GM19463 (cell line): Measurements from ENCODE around the gene TRIOBP.
"Not testable (repeated sequence)": the region's sequence is repeated elsewhere in the genome, so short reads cannot be mapped to it uniquely, and the experiment has no call there.

Experiments
- ATAC-seq: cut with Tn5 transposase; IDR thresholded peaks from one replicate; pipeline ENCODE4 v1.9.1; 2021; ENCODE audit warnings: mild to moderate bottlenecking, moderate library complexity; ENCODE audit not compliant: unreplicated experiment

TRIOBP gene

GRCh38 chr22:37717746-37718305 is 21.0 kb downstream of the TRIOBP start:
- ATAC-seq = not testable (repeated sequence)

- ATAC-seq = no peak
Observed at GRCh38 chr22:37725551-37726240, 28.8 kb downstream of the TRIOBP start.

GRCh38 chr22:37726241-37726887 is 29.5 kb downstream of the TRIOBP start:
- no peak for ATAC-seq

GRCh38 chr22:37728620-37729019 is 31.8 kb downstream of the TRIOBP start:
- ATAC-seq = no peak

GRCh38 chr22:37731804-37732471 is 35.1 kb downstream of the TRIOBP start:
- ATAC-seq = no peak

GRCh38 chr22:37732699-37733607 is 36.1 kb downstream of the TRIOBP start:
- ATAC-seq = no peak

- no peak for ATAC-seq
Observed at GRCh38 chr22:37733625-37734401, 37.0 kb downstream of the TRIOBP start.

- no peak for ATAC-seq
Observed at GRCh38 chr22:37734402-37734700, 37.5 kb downstream of the TRIOBP start.

GRCh38 chr22:37734964-37735451 is 38.2 kb downstream of the TRIOBP start:
- ATAC-seq = no peak

GRCh38 chr22:37739035-37739434 is 42.2 kb downstream of the TRIOBP start:
- ATAC-seq = no peak

- ATAC-seq = no peak
Observed at GRCh38 chr22:37739611-37740049, 42.8 kb downstream of the TRIOBP start.

GRCh38 chr22:37740455-37741311 is 43.8 kb downstream of the TRIOBP start:
- no peak for ATAC-seq

- no peak for ATAC-seq
Observed at GRCh38 chr22:37741312-37741795, 44.5 kb downstream of the TRIOBP start.

- no peak for ATAC-seq
Observed at GRCh38 chr22:37742376-37743171, 45.7 kb downstream of the TRIOBP start.

- no peak for ATAC-seq
Observed at GRCh38 chr22:37744589-37744988, 47.7 kb downstream of the TRIOBP start.

GRCh38 chr22:37745548-37746365 is 48.9 kb downstream of the TRIOBP start:
- ATAC-seq = peak; percentile 65
